K562 (cell line): Measurements from ENCODE around the gene PTPRT. TPM values are rescaled to one million over a fixed set of nuclear protein-coding genes. Genes with fewer than 3 reads are reported as not detected.

Experiments used
- ATAC-seq: fragments of 200-7000 bp; cut with Tn5 transposase; 3 replicates; pipeline ENCODE4 v1.9.1; 2020; ENCODE audit warnings: moderate library complexity
- BruUV-seq: library from RNA; stranded (reverse); fragments of 400-500 nt; replicated peaks from 2 replicates; lab custom pipeline; 2021; lab: Mats Ljungman, UMichigan
- CTCF ChIA-PET: fragments of 300-600 bp; formaldehyde crosslinking; extraction: SDS; loops from one replicate; lab custom pipeline; 2021; ENCODE audit warnings: low intra/inter-chr PET ratio; lab: Yijun Ruan, JAX
- POLR2A ChIA-PET: fragments of 300-600, 350-650 bp; sonication (Branson Sonifier 250); formaldehyde crosslinking; extraction: SDS; loops from one replicate; lab custom pipeline; 2021; ENCODE audit warnings: antibody characterized with exemption, inconsistent platforms; lab: Yijun Ruan, JAX
- DNase-seq, 4 experiments: peaks; one replicate each; pipeline versions ENCODE4 v3.0.0 to v3.0.0-alpha.2; 2011 to 2018; ENCODE audit warnings: low spot score in 3 of 4, mixed read lengths in 3 of 4; ENCODE audit errors: extremely low read depth in 1 of 4
- FAIRE-seq: peaks from 2 replicates; lab custom pipeline; 2011; peaks lifted over from hg19 to GRCh38; lab: Jason Lieb, UNC
- H2AFZ ChIP-seq: 2 replicates; pipeline ENCODE4 v1.6.0; 2011; ENCODE audit warnings: low read depth, low read length, control low read depth, inconsistent platforms
- H3K27ac ChIP-seq: fragments of 200-600 bp; 3 replicates; pipeline ENCODE4 v1.8.0; 2011; ENCODE audit warnings: low read depth, mild to moderate bottlenecking, control low read depth, inconsistent platforms, low read length, moderate library complexity, mixed read lengths; ENCODE audit errors: extremely low read depth
- H3K27me3 ChIP-seq, 2 experiments: fragments of 300-600 bp in 1 of 2; 2 replicates in 1 of 2; 3 replicates in 1 of 2; pipeline versions ENCODE4 v1.6.0 to v1.8.0; 2011; ENCODE audit warnings: inconsistent platforms in 2 of 2, low read length in 2 of 2, mild to moderate bottlenecking in 1 of 2, mixed read lengths in 1 of 2, moderate library complexity in 1 of 2; ENCODE audit not compliant: control insufficient read depth in 2 of 2, insufficient read depth in 2 of 2
- H3K36me3 ChIP-seq: fragments of 300-600 bp; 3 replicates; pipeline ENCODE4 v1.8.0; 2011; ENCODE audit warnings: mild to moderate bottlenecking, low read length, inconsistent platforms; ENCODE audit not compliant: control insufficient read depth, insufficient read depth
- H3K4me1 ChIP-seq, 2 experiments: fragments of 200-600 bp in 1 of 2; replicated peaks in 1 of 2; 2 replicates in 1 of 2; 3 replicates in 1 of 2; pipeline versions ENCODE4 v1.5.1 to v1.8.0; 2011; ENCODE audit warnings: inconsistent platforms in 2 of 2, low read length in 2 of 2, mild to moderate bottlenecking in 1 of 2, mixed read lengths in 1 of 2, moderate library complexity in 1 of 2; ENCODE audit not compliant: control insufficient read depth in 2 of 2, insufficient read depth in 2 of 2
- H3K4me2 ChIP-seq: 2 replicates; pipeline ENCODE4 v1.6.1; 2011; ENCODE audit warnings: low read length, control low read depth, inconsistent platforms, mixed read lengths; ENCODE audit not compliant: insufficient read depth
- H3K4me3 ChIP-seq: fragments of 200-600 bp; sonication (generic), shearing (Covaris generic); 2 replicates; pipeline ENCODE4 v1.5.1; 2016; ENCODE audit warnings: control low read depth, inconsistent platforms
- H3K79me2 ChIP-seq: fragments of 200-600 bp; 3 replicates; pipeline ENCODE4 v1.8.0; 2011; ENCODE audit warnings: low read length, inconsistent platforms; ENCODE audit not compliant: control insufficient read depth, insufficient read depth
- H3K9ac ChIP-seq, 2 experiments: 2 replicates each; pipeline versions ENCODE4 v1.6.0 to v1.6.1; 2011; ENCODE audit warnings: low read depth in 2 of 2, low read length in 2 of 2, control low read depth in 1 of 2, inconsistent platforms in 1 of 2, mild to moderate bottlenecking in 1 of 2, mixed read lengths in 1 of 2; ENCODE audit not compliant: insufficient read depth in 1 of 2
- H3K9me1 ChIP-seq: one replicate; pipeline ENCODE4 v1.6.0; 2011; ENCODE audit warnings: inconsistent platforms, mild to moderate bottlenecking, low read length, moderate library complexity; ENCODE audit not compliant: control insufficient read depth, insufficient read depth
- H3K9me3 ChIP-seq: replicated peaks from 2 replicates; pipeline ENCODE4 v1.5.1; 2011; ENCODE audit warnings: low read depth, low read length, inconsistent platforms; ENCODE audit not compliant: control insufficient read depth, insufficient read depth
- H4K20me1 ChIP-seq: replicated peaks from 2 replicates; pipeline ENCODE4 v1.6.1; 2011; ENCODE audit warnings: low read length, inconsistent platforms, mixed read lengths; ENCODE audit not compliant: control insufficient read depth, insufficient read depth
- BCOR ChIP-seq: fragments of 450-650 bp; IDR thresholded peaks from 2 replicates; pipeline ENCODE4 v1.6.1; 2016
- HCFC1 ChIP-seq: IDR thresholded peaks from 2 replicates; pipeline ENCODE4 v1.6.1; 2012; ENCODE audit warnings: low read depth, low read length, improper control_type of control experiment
- KLF1 ChIP-seq: fragments of 450-650 bp; IDR thresholded peaks from 2 replicates; pipeline ENCODE4 v1.6.1; 2016; ENCODE audit warnings: missing genetic modification characterization, missing compliant biosample characterization
- YBX1 ChIP-seq: fragments of 450-650 bp; IDR thresholded peaks from 2 replicates; pipeline ENCODE4 v1.7.1; 2016; ENCODE audit warnings: mild to moderate bottlenecking
- ZNF347 ChIP-seq: fragments of 450-650 bp; formaldehyde crosslinking; IDR thresholded peaks from 2 replicates; pipeline ENCODE4 v1.4.0; 2020; ENCODE audit warnings: low read depth, mild to moderate bottlenecking, moderate library complexity
- WGBS: fragments of 100-300 bp; shearing (Covaris generic); methylation state at CpG from one replicate; pipeline ENCODE4 v1.1.6; 2016; ENCODE audit warnings: low coverage, mixed read lengths; ENCODE audit not compliant: insufficient coverage; ENCODE audit errors: missing lambda C conversion rate; 5-methylcytosine and 5-hydroxymethylcytosine counted together
- in situ Hi-C: fragments of 300-500 bp; cut with MboI; formaldehyde crosslinking; loops from 4 replicates; pipeline ENCODE4 v1.15.0; 2018; ENCODE audit warnings: inconsistent platforms, mixed read lengths
- intact Hi-C: fragments of 100-400 bp; cut with micrococcal nuclease; formaldehyde crosslinking; loops from 2 replicates; pipeline ENCODE4 v1.14.2; 2022
- polyA plus RNA-seq, 8 experiments: library from polyadenylated mRNA; depleted of rRNA in 4 of 8; stranded (reverse) in 5 of 8; unstranded in 3 of 8; fragments of >200 nt; fragmentation: Nextera tagmentation in 2 of 8; fragmentation: Illumina TruSeq in 1 of 8; extraction: Ambion mirVana in 2 of 8; extraction: Trizol in 1 of 8; gene quantifications; 2 replicates each; pipeline versions ENCODE4 v1.2.1 to v1.2.3, GENCODE V29; 2011 to 2014; ENCODE audit warnings: inconsistent platforms in 1 of 8, missing spikeins in 1 of 8
- total RNA-seq, 7 experiments: library from RNA; depleted of rRNA in 6 of 7; stranded (reverse); fragments of >200 nt in 6 of 7; fragmentation: Illumina TruSeq in 2 of 7; extraction: Trizol in 2 of 7; gene quantifications; 2 replicates each; pipeline versions ENCODE4 v1.2.1 to v1.2.3, GENCODE V29; 2011 to 2021; ENCODE audit warnings: low replicate concordance in 1 of 7
- TF ChIP-seq, protein P1 (sequence below): fragments of 450-650 bp; IDR thresholded peaks from 2 replicates; pipeline ENCODE4 v1.6.1; 2016; ENCODE audit warnings: low read depth
- TF ChIP-seq, protein P2 (sequence below): fragments of 450-650 bp; IDR thresholded peaks from 2 replicates; pipeline ENCODE4 v1.6.1; 2017; ENCODE audit warnings: mild to moderate bottlenecking, moderate library complexity

The PTPRT gene
- total and polyA plus RNA-seq, 9 of the 15 experiments (the other 6 are each of a cell fraction or from before 2014, with no cell fraction given): not detected

- 3% methylated on average over 4 of the region's 5 CpGs for WGBS
- intact Hi-C loops: no loop called here
- Histone ChIP-seq H3K27me3 (no peaks in the 10 kb centered on the region), H3K27ac (no peak overlapping the region), H2AFZ (no peak overlapping the region), H3K79me2 (no peaks in the 10 kb centered on the region), H3K9ac (no peak overlapping the region), H3K9me1 (no peaks in the 10 kb centered on the region), H3K9me3 (no peaks in the 10 kb centered on the region), H3K4me1 (no peaks in the 10 kb centered on the region), H3K36me3 (no peaks in the 10 kb centered on the region), H4K20me1 (no peaks in the 10 kb centered on the region), H3K4me2 (no peak overlapping the region), H3K4me3 (no peak overlapping the region)
- BruUV-seq: no TSS peak
- no peak for ATAC-seq
- ChIA-PET CTCF (no interaction called here), POLR2A (no interaction called here)
- TF ChIP-seq, protein P1, sequence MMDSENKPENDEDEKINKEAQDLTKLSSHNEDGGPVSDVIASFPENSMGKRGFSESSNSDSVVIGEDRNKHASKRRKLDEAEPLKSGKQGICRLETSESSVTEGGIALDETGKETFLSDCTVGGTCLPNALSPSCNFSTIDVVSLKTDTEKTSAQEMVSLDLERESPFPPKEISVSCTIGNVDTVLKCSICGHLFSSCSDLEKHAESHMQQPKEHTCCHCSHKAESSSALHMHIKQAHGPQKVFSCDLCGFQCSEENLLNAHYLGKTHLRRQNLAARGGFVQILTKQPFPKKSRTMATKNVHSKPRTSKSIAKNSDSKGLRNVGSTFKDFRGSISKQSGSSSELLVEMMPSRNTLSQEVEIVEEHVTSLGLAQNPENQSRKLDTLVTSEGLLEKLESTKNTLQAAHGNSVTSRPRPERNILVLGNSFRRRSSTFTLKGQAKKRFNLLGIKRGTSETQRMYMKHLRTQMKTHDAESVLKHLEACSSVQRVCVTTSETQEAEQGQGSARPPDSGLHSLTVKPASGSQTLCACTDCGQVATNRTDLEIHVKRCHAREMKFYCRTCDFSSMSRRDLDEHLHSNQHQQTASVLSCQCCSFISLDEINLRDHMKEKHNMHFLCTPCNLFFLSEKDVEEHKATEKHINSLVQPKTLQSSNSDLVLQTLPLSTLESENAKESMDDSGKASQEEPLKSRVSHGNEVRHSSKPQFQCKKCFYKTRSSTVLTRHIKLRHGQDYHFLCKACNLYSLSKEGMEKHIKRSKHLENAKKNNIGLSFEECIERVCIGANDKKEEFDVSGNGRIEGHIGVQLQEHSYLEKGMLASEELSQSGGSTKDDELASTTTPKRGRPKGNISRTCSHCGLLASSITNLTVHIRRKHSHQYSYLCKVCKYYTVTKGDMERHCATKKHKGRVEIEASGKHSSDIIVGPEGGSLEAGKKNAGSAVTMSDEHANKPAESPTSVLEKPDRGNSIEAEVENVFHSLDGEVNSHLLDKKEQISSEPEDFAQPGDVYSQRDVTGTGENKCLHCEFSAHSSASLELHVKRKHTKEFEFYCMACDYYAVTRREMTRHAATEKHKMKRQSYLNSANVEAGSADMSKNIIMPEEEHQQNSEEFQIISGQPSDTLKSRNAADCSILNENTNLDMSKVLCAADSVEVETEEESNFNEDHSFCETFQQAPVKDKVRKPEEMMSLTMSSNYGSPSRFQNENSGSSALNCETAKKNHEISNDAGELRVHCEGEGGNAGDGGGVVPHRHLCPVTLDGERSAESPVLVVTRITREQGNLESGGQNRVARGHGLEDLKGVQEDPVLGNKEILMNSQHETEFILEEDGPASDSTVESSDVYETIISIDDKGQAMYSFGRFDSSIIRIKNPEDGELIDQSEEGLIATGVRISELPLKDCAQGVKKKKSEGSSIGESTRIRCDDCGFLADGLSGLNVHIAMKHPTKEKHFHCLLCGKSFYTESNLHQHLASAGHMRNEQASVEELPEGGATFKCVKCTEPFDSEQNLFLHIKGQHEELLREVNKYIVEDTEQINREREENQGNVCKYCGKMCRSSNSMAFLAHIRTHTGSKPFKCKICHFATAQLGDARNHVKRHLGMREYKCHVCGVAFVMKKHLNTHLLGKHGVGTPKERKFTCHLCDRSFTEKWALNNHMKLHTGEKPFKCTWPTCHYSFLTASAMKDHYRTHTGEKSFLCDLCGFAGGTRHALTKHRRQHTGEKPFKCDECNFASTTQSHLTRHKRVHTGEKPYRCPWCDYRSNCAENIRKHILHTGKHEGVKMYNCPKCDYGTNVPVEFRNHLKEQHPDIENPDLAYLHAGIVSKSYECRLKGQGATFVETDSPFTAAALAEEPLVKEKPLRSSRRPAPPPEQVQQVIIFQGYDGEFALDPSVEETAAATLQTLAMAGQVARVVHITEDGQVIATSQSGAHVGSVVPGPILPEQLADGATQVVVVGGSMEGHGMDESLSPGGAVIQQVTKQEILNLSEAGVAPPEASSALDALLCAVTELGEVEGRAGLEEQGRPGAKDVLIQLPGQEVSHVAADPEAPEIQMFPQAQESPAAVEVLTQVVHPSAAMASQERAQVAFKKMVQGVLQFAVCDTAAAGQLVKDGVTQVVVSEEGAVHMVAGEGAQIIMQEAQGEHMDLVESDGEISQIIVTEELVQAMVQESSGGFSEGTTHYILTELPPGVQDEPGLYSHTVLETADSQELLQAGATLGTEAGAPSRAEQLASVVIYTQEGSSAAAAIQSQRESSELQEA: no peak
- TF ChIP-seq KLF1 (tag) (no peak), HCFC1 (no peak), ZNF347 (no peak), BCOR (no peak), YBX1 (no peak)
- TF ChIP-seq, protein P2, sequence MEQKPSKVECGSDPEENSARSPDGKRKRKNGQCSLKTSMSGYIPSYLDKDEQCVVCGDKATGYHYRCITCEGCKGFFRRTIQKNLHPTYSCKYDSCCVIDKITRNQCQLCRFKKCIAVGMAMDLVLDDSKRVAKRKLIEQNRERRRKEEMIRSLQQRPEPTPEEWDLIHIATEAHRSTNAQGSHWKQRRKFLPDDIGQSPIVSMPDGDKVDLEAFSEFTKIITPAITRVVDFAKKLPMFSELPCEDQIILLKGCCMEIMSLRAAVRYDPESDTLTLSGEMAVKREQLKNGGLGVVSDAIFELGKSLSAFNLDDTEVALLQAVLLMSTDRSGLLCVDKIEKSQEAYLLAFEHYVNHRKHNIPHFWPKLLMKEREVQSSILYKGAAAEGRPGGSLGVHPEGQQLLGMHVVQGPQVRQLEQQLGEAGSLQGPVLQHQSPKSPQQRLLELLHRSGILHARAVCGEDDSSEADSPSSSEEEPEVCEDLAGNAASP: no peak
- FAIRE-seq: no peak
- no peak for DNase-seq
- in situ Hi-C loops: no loop called here
Observed at GRCh38 chr20:42402455-42402854, 787.3 kb downstream of the PTPRT start.
